Measurements from ENCODE around the gene NDE1. TPM values are rescaled to one million over a fixed set of nuclear protein-coding genes. Genes with fewer than 3 reads are reported as not detected.
"Not testable (repeated sequence)": the region's sequence is repeated elsewhere in the genome, so short reads cannot be mapped to it uniquely, and the experiment has no call there.

The NDE1 gene
- total and polyA plus RNA-seq, 2 donors (not counting 1 experiment from before 2014, with no cell fraction given) = 33.5 to 149 TPM

GRCh38 chr16:15648135-15648730, 1.8 kb upstream of the NDE1 start:
- Histone ChIP-seq H2AFZ (ENCODE audit: insufficient read depth, low read depth, low read length, poor library complexity, severe bottlenecking) (no peak overlapping the region), H3K9ac (ENCODE audit: low read length) (no peak overlapping the region), H3K4me3 (ENCODE audit: control extremely low read depth in 1 of 5, extremely low read depth in 1 of 5, insufficient read depth in 1 of 5, low read depth in 2 of 5, low read length in 4 of 5) (no peak overlapping the region), H3K4me2 (replicated peaks; ENCODE audit: low read depth, low read length, poor library complexity, severe bottlenecking) (no peak overlapping the region), H3K36me3 (replicated peaks in 1 of 2; ENCODE audit: control extremely low read depth in 1 of 2, control insufficient read depth in 1 of 2, extremely low read depth in 1 of 2, insufficient read depth in 2 of 2, low read length in 1 of 2) (peaks cover 3 to 12% of the 10 kb centered on the region in 2 experiments), H4K20me1 (ENCODE audit: control insufficient read depth, insufficient read depth, low read length, poor library complexity, severe bottlenecking) (peaks cover 27% of the 10 kb centered on the region), H3K27ac (ENCODE audit: low read length in 2 of 2) (no peak overlapping the region), H3K27me3 (replicated peaks in 1 of 4; ENCODE audit: control extremely low read depth in 1 of 4, control insufficient read depth in 3 of 4, insufficient read depth in 4 of 4, low read length in 3 of 4) (no peaks in the 10 kb centered on the region), H3K9me3 (ENCODE audit: control extremely low read depth in 1 of 3, control insufficient read depth in 2 of 3, insufficient read depth in 1 of 3, low read length in 2 of 3) (no peaks in the 10 kb centered on the region), H3K79me2 (ENCODE audit: control insufficient read depth, insufficient read depth, low read length) (peaks cover 50% of the 10 kb centered on the region), H3K4me1 (ENCODE audit: control insufficient read depth in 2 of 2, insufficient read depth in 2 of 2, low read length in 2 of 2) (peaks cover 26 to 39% of the 10 kb centered on the region in 2 donors)
- TF ChIP-seq EZH2 (IDR thresholded peaks at IDR 0.05; ENCODE audit: borderline replicate concordance, insufficient read depth, low read depth, low read length, poor library complexity, severe bottlenecking) (no peak), CTCF (IDR thresholded peaks at IDR 0.05) (no peak)
- ATAC-seq (ENCODE audit: low read depth) = no peak
- H3K4me3 Mint-ChIP-seq = no peak overlapping the region
- peaks cover 34% of the 10 kb centered on the region for H3K4me1 Mint-ChIP-seq
- no peak overlapping the region for H3K27ac Mint-ChIP-seq
- POLR2A ChIA-PET = no interaction called here
- H3K27me3 Mint-ChIP-seq = no peaks in the 10 kb centered on the region
- no peaks in the 10 kb centered on the region for H3K9me3 Mint-ChIP-seq (ENCODE audit: insufficient read depth)
- CTCF ChIA-PET = interaction anchor here (1.1 kb wide), 1 partner anchor 10 kb away, joined by 3 read pairs; no protein-coding TSS in a partner anchor
- intact Hi-C loops (cut with micrococcal nuclease) = no loop called here
- DNase-seq = no peak
- 92% methylated on average over 7 of the region's 9 CpGs for WGBS (ENCODE audit: insufficient coverage)

- peak overlapping the region; percentile 91 for H3K27ac Mint-ChIP-seq
- intact Hi-C loops (cut with micrococcal nuclease); POLR2A ChIA-PET; CTCF ChIA-PET; H3K27me3 ChIP-seq (replicated peaks in 1 of 4; ENCODE audit: control extremely low read depth in 1 of 4, control insufficient read depth in 3 of 4, insufficient read depth in 4 of 4, low read length in 3 of 4); DNase-seq; H3K27me3 Mint-ChIP-seq; ATAC-seq (ENCODE audit: low read depth); H3K9me3 ChIP-seq (ENCODE audit: control extremely low read depth in 1 of 3, control insufficient read depth in 2 of 3, insufficient read depth in 1 of 3, low read length in 2 of 3); H3K9me3 Mint-ChIP-seq (ENCODE audit: insufficient read depth): not testable (repeated sequence)
- peak overlapping the region; percentile 98 for H3K4me3 Mint-ChIP-seq
- peaks cover 3 to 16% of the 10 kb centered on the region in 2 experiments for H3K36me3 ChIP-seq (replicated peaks in 1 of 2; ENCODE audit: control extremely low read depth in 1 of 2, control insufficient read depth in 1 of 2, extremely low read depth in 1 of 2, insufficient read depth in 2 of 2, low read length in 1 of 2)
- peak overlapping the region; percentile 72 to 88 for H3K27ac ChIP-seq (ENCODE audit: low read length in 2 of 2)
- H3K4me1 Mint-ChIP-seq = peaks cover 36% of the 10 kb centered on the region
- H4K20me1 ChIP-seq (ENCODE audit: control insufficient read depth, insufficient read depth, low read length, poor library complexity, severe bottlenecking) = peaks cover 36% of the 10 kb centered on the region
- peak overlapping the region; percentile 81 for H3K9ac ChIP-seq (ENCODE audit: low read length)
- peaks cover 61% of the 10 kb centered on the region for H3K79me2 ChIP-seq (ENCODE audit: control insufficient read depth, insufficient read depth, low read length)
- WGBS (ENCODE audit: insufficient coverage) = 89% methylated on average over 13 of the region's 17 CpGs
- H2AFZ ChIP-seq (ENCODE audit: insufficient read depth, low read depth, low read length, poor library complexity, severe bottlenecking) = peak overlapping the region; percentile 91
- H3K4me3 ChIP-seq (ENCODE audit: control extremely low read depth in 1 of 5, extremely low read depth in 1 of 5, insufficient read depth in 1 of 5, low read depth in 2 of 5, low read length in 4 of 5) = peak overlapping the region; percentile 49 to 97 (median 77)
- peak overlapping the region; percentile 80 for H3K4me2 ChIP-seq (replicated peaks; ENCODE audit: low read depth, low read length, poor library complexity, severe bottlenecking)
- peaks cover 21 to 37% of the 10 kb centered on the region in 2 donors for H3K4me1 ChIP-seq (ENCODE audit: control insufficient read depth in 2 of 2, insufficient read depth in 2 of 2, low read length in 2 of 2)
Observed at GRCh38 chr16:15649311-15649710, 734 bp upstream of the NDE1 start.
